ENCODE results near the gene CTIF.

Gene CTIF

GRCh38 chr18:48763719-48764100 is 224.9 kb downstream of the CTIF start:
- DNase-seq (ENCODE audit: low read depth, low spot score), result no peak
- H3K4me3 ChIP-seq (ENCODE audit: low read depth, low read length), result no peak overlapping the region
- CTCF ChIA-PET, result interaction anchor here (0.6 to 1.1 kb wide), 2 partner anchors 14 to 189 kb away, joined by 3 to 4 read pairs; no protein-coding TSS in a partner anchor
- TF ChIP-seq CTCF (IDR thresholded peaks at IDR 0.05; ENCODE audit: insufficient read depth, low read length, missing control alignments), result no peak
- POLR2A ChIA-PET, result no interaction called here

DNA sequence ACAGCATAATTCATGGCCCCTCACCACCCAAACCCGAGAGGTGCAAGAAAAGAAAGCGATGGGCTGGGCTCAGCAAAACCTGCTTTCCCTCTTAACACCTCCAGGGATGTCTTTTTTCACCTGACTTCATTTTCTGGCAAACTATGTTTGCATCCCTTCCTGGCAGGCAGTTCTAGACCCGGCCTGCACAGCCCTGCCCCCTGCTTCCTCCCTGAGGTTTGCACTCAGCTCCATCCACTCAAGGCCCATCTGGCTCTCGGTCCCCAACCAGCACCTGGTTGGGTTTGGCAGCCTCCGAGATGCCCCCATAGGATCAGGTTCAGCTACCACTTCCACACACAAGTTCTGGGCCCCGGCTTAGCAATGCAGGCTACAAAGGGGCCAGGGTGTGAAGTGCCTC is 226.2 kb downstream of the CTIF start:
- no peak for DNase-seq (ENCODE audit: low read depth, low spot score)
- ChIA-PET CTCF (no interaction called here), POLR2A (no interaction called here)
- H3K4me3 ChIP-seq (ENCODE audit: low read depth, low read length), result no peak overlapping the region
- TF ChIP-seq CTCF (IDR thresholded peaks at IDR 0.05; ENCODE audit: insufficient read depth, low read length, missing control alignments), result no peak

- TF ChIP-seq CTCF (IDR thresholded peaks at IDR 0.05; ENCODE audit: insufficient read depth, low read length, missing control alignments), result no peak
- DNase-seq (ENCODE audit: low read depth, low spot score), result no peak
- ChIA-PET POLR2A (interaction anchor here (0.9 kb wide), 1 partner anchor 163 kb away, joined by 3 read pairs; no protein-coding TSS in a partner anchor), CTCF (no interaction called here)
- no peak overlapping the region for H3K4me3 ChIP-seq (ENCODE audit: low read depth, low read length)
These were observed 227.2 kb downstream of the CTIF start for GRCh38 chr18:48766026-48766425.

- TF ChIP-seq CTCF (IDR thresholded peaks at IDR 0.05; ENCODE audit: insufficient read depth, low read length, missing control alignments), result no peak
- DNase-seq (ENCODE audit: low read depth, low spot score), result no peak
- CTCF ChIA-PET, result no interaction called here
- H3K4me3 ChIP-seq (ENCODE audit: low read depth, low read length), result no peak overlapping the region
- POLR2A ChIA-PET, result interaction anchor here (0.9 kb wide), 1 partner anchor 163 kb away, joined by 3 read pairs; no protein-coding TSS in a partner anchor
These were observed 227.7 kb downstream of the CTIF start for GRCh38 chr18:48766487-48766886.

GRCh38 chr18:48767090-48767690 is 228.4 kb downstream of the CTIF start:
- TF ChIP-seq CTCF (IDR thresholded peaks at IDR 0.05; ENCODE audit: insufficient read depth, low read length, missing control alignments), result no peak
- H3K4me3 ChIP-seq (ENCODE audit: low read depth, low read length), result no peak overlapping the region
- ChIA-PET POLR2A (interaction anchor here (0.9 kb wide), 1 partner anchor 162 kb away, joined by 3 read pairs; no protein-coding TSS in a partner anchor), CTCF (interaction anchor here (2.7 kb wide), 1 partner anchor 10 kb away, joined by 13 read pairs; no protein-coding TSS in a partner anchor)
- no peak for DNase-seq (ENCODE audit: low read depth, low spot score)

GRCh38 chr18:48769006-48769636 is 230.3 kb downstream of the CTIF start:
- no peak overlapping the region for H3K4me3 ChIP-seq (ENCODE audit: low read depth, low read length)
- ChIA-PET POLR2A (no interaction called here), CTCF (interaction anchor here (0.9 to 2.7 kb wide), 4 partner anchors 8 to 273 kb away, joined by 3 to 13 read pairs (median 3); no protein-coding TSS in a partner anchor)
- DNase-seq (ENCODE audit: low read depth, low spot score), result no peak
- TF ChIP-seq CTCF (IDR thresholded peaks at IDR 0.05; ENCODE audit: insufficient read depth, low read length, missing control alignments), result no peak
